ENCODE data around the gene AKT1. TPM values are rescaled to one million over a fixed set of nuclear protein-coding genes. Genes with fewer than 3 reads are reported as not detected.

The AKT1 gene
- total RNA-seq, 1 donor from 2014 or later = 151 TPM

GRCh38 chr14:104805941-104806624 is 10.5 kb upstream of the AKT1 start:
- Histone ChIP-seq H3K4me1 (ENCODE audit: control insufficient read depth in 3 of 3, insufficient read depth in 3 of 3, low read length in 3 of 3) (peaks cover 21 to 46% (median 35%) of the 10 kb centered on the region in 3 donors), H3K9me3 (ENCODE audit: control insufficient read depth in 3 of 3, low read length in 3 of 3) (no peaks in the 10 kb centered on the region), H3K27ac (ENCODE audit: low read depth, low read length) (peak overlapping the region; percentile 29), H3K27me3 (ENCODE audit: control insufficient read depth in 3 of 3, insufficient read depth in 3 of 3, low read length in 3 of 3) (no peaks in the 10 kb centered on the region), H3K36me3 (ENCODE audit: control insufficient read depth in 3 of 3, insufficient read depth in 3 of 3, low read length in 3 of 3) (no peaks in the 10 kb centered on the region), H3K4me3 (ENCODE audit: low read length in 3 of 3) (no peak overlapping the region), H3K9ac (ENCODE audit: low read depth in 1 of 3, low read length in 3 of 3) (peak overlapping the region in 2 of 3 donors; percentile 30 to 60)

- H3K9ac ChIP-seq (ENCODE audit: low read depth in 1 of 3, low read length in 3 of 3) = peak overlapping the region in 1 of 3 donors; percentile 60
- H3K4me1 ChIP-seq (ENCODE audit: control insufficient read depth in 3 of 3, insufficient read depth in 3 of 3, low read length in 3 of 3) = peaks cover 24 to 49% (median 36%) of the 10 kb centered on the region in 3 donors
- H3K27ac ChIP-seq (ENCODE audit: low read depth, low read length) = peak overlapping the region; percentile 29
- H3K36me3 ChIP-seq (ENCODE audit: control insufficient read depth in 3 of 3, insufficient read depth in 3 of 3, low read length in 3 of 3) = no peaks in the 10 kb centered on the region
- no peaks in the 10 kb centered on the region for H3K27me3 ChIP-seq (ENCODE audit: control insufficient read depth in 3 of 3, insufficient read depth in 3 of 3, low read length in 3 of 3)
- H3K9me3 ChIP-seq (ENCODE audit: control insufficient read depth in 3 of 3, low read length in 3 of 3) = no peaks in the 10 kb centered on the region
- no peak overlapping the region for H3K4me3 ChIP-seq (ENCODE audit: low read length in 3 of 3)
Observed at GRCh38 chr14:104805326-104805678, 9.8 kb upstream of the AKT1 start.

- H3K4me1 ChIP-seq (ENCODE audit: control insufficient read depth in 3 of 3, insufficient read depth in 3 of 3, low read length in 3 of 3) = peaks cover 24 to 52% (median 39%) of the 10 kb centered on the region in 3 donors
- H3K27me3 ChIP-seq (ENCODE audit: control insufficient read depth in 3 of 3, insufficient read depth in 3 of 3, low read length in 3 of 3) = no peaks in the 10 kb centered on the region
- no peaks in the 10 kb centered on the region for H3K36me3 ChIP-seq (ENCODE audit: control insufficient read depth in 3 of 3, insufficient read depth in 3 of 3, low read length in 3 of 3)
- H3K9me3 ChIP-seq (ENCODE audit: control insufficient read depth in 3 of 3, low read length in 3 of 3) = no peaks in the 10 kb centered on the region
- no peak overlapping the region for H3K4me3 ChIP-seq (ENCODE audit: low read length in 3 of 3)
- no peak overlapping the region for H3K9ac ChIP-seq (ENCODE audit: low read depth in 1 of 3, low read length in 3 of 3)
- H3K27ac ChIP-seq (ENCODE audit: low read depth, low read length) = no peak overlapping the region
Observed at GRCh38 chr14:104804481-104805325, 9.2 kb upstream of the AKT1 start.

GRCh38 chr14:104803912-104804410 is 8.4 kb upstream of the AKT1 start:
- H3K36me3 ChIP-seq (ENCODE audit: control insufficient read depth in 3 of 3, insufficient read depth in 3 of 3, low read length in 3 of 3) = no peaks in the 10 kb centered on the region
- no peak overlapping the region for H3K27ac ChIP-seq (ENCODE audit: low read depth, low read length)
- H3K9me3 ChIP-seq (ENCODE audit: control insufficient read depth in 3 of 3, low read length in 3 of 3) = no peaks in the 10 kb centered on the region
- no peak overlapping the region for H3K9ac ChIP-seq (ENCODE audit: low read depth in 1 of 3, low read length in 3 of 3)
- peaks cover 24 to 60% (median 44%) of the 10 kb centered on the region in 3 donors for H3K4me1 ChIP-seq (ENCODE audit: control insufficient read depth in 3 of 3, insufficient read depth in 3 of 3, low read length in 3 of 3)
- H3K27me3 ChIP-seq (ENCODE audit: control insufficient read depth in 3 of 3, insufficient read depth in 3 of 3, low read length in 3 of 3) = no peaks in the 10 kb centered on the region
- H3K4me3 ChIP-seq (ENCODE audit: low read length in 3 of 3) = no peak overlapping the region

GRCh38 chr14:104803280-104803911 is 7.8 kb upstream of the AKT1 start:
- H3K4me3 ChIP-seq (ENCODE audit: low read length in 3 of 3) = no peak overlapping the region
- H3K36me3 ChIP-seq (ENCODE audit: control insufficient read depth in 3 of 3, insufficient read depth in 3 of 3, low read length in 3 of 3) = no peaks in the 10 kb centered on the region
- H3K4me1 ChIP-seq (ENCODE audit: control insufficient read depth in 3 of 3, insufficient read depth in 3 of 3, low read length in 3 of 3) = peaks cover 24 to 62% (median 45%) of the 10 kb centered on the region in 3 donors
- no peak overlapping the region for H3K27ac ChIP-seq (ENCODE audit: low read depth, low read length)
- no peak overlapping the region for H3K9ac ChIP-seq (ENCODE audit: low read depth in 1 of 3, low read length in 3 of 3)
- H3K9me3 ChIP-seq (ENCODE audit: control insufficient read depth in 3 of 3, low read length in 3 of 3) = no peaks in the 10 kb centered on the region
- H3K27me3 ChIP-seq (ENCODE audit: control insufficient read depth in 3 of 3, insufficient read depth in 3 of 3, low read length in 3 of 3) = no peaks in the 10 kb centered on the region

GRCh38 chr14:104802394-104803184 is 7.0 kb upstream of the AKT1 start:
- H3K36me3 ChIP-seq (ENCODE audit: control insufficient read depth in 3 of 3, insufficient read depth in 3 of 3, low read length in 3 of 3) = no peaks in the 10 kb centered on the region
- peaks cover 28 to 68% (median 53%) of the 10 kb centered on the region in 3 donors for H3K4me1 ChIP-seq (ENCODE audit: control insufficient read depth in 3 of 3, insufficient read depth in 3 of 3, low read length in 3 of 3)
- H3K4me3 ChIP-seq (ENCODE audit: low read length in 3 of 3) = no peak overlapping the region
- no peaks in the 10 kb centered on the region for H3K9me3 ChIP-seq (ENCODE audit: control insufficient read depth in 3 of 3, low read length in 3 of 3)
- peak overlapping the region in 1 of 3 donors; percentile 40 for H3K9ac ChIP-seq (ENCODE audit: low read depth in 1 of 3, low read length in 3 of 3)
- no peak overlapping the region for H3K27ac ChIP-seq (ENCODE audit: low read depth, low read length)
- H3K27me3 ChIP-seq (ENCODE audit: control insufficient read depth in 3 of 3, insufficient read depth in 3 of 3, low read length in 3 of 3) = no peaks in the 10 kb centered on the region

- H3K27ac ChIP-seq (ENCODE audit: low read depth, low read length) = no peak overlapping the region
- H3K4me1 ChIP-seq (ENCODE audit: control insufficient read depth in 3 of 3, insufficient read depth in 3 of 3, low read length in 3 of 3) = peaks cover 28 to 76% (median 59%) of the 10 kb centered on the region in 3 donors
- peak overlapping the region; percentile 71 to 83 (median 77) for H3K9ac ChIP-seq (ENCODE audit: low read depth in 1 of 3, low read length in 3 of 3)
- no peaks in the 10 kb centered on the region for H3K9me3 ChIP-seq (ENCODE audit: control insufficient read depth in 3 of 3, low read length in 3 of 3)
- H3K36me3 ChIP-seq (ENCODE audit: control insufficient read depth in 3 of 3, insufficient read depth in 3 of 3, low read length in 3 of 3) = no peaks in the 10 kb centered on the region
- no peaks in the 10 kb centered on the region for H3K27me3 ChIP-seq (ENCODE audit: control insufficient read depth in 3 of 3, insufficient read depth in 3 of 3, low read length in 3 of 3)
- peak overlapping the region; percentile 66 to 81 (median 80) for H3K4me3 ChIP-seq (ENCODE audit: low read length in 3 of 3)
Observed at GRCh38 chr14:104801520-104802393, 6.2 kb upstream of the AKT1 start.

GRCh38 chr14:104800771-104801519 is 5.4 kb upstream of the AKT1 start, which contains the start of gene ZBTB42:
Gene ZBTB42 (plus strand): TSS chr14:104801101. CDS start chr14:104801198, 97 bp downstream.
- Histone ChIP-seq H3K9me3 (ENCODE audit: control insufficient read depth in 3 of 3, low read length in 3 of 3) (no peaks in the 10 kb centered on the region), H3K36me3 (ENCODE audit: control insufficient read depth in 3 of 3, insufficient read depth in 3 of 3, low read length in 3 of 3) (no peaks in the 10 kb centered on the region), H3K27me3 (ENCODE audit: control insufficient read depth in 3 of 3, insufficient read depth in 3 of 3, low read length in 3 of 3) (no peaks in the 10 kb centered on the region), H3K4me3 (ENCODE audit: low read length in 3 of 3) (peak within 1 kb of the TSS; percentile 66 to 81 (median 80)), H3K9ac (ENCODE audit: low read depth in 1 of 3, low read length in 3 of 3) (peak within 1 kb of the TSS; percentile 74 to 83 (median 77)), H3K27ac (ENCODE audit: low read depth, low read length) (peak within 1 kb of the TSS; percentile 94), H3K4me1 (ENCODE audit: control insufficient read depth in 3 of 3, insufficient read depth in 3 of 3, low read length in 3 of 3) (peaks cover 32 to 77% (median 63%) of the 10 kb centered on the region in 3 donors)
